Esophagus (tissue), 2 donors: ENCODE measurements around the gene CRIM1. TPM values are rescaled to one million over a fixed set of nuclear protein-coding genes. Genes with fewer than 3 reads are reported as not detected.

Experiments used
- H3K27ac ChIP-seq, 2 donors: one replicate each; pipeline ENCODE4 v1.5.1; 2013; ENCODE audit warnings: low read depth in 2 of 2, mild to moderate bottlenecking in 2 of 2, inconsistent platforms in 1 of 2, low read length in 1 of 2, moderate library complexity in 1 of 2
- H3K27me3 ChIP-seq, 2 donors: one replicate each; pipeline ENCODE4 v1.6.1; 2013; ENCODE audit warnings: low read length in 2 of 2, control low read depth in 1 of 2, mild to moderate bottlenecking in 1 of 2; ENCODE audit not compliant: insufficient read depth in 2 of 2, control insufficient read depth in 1 of 2
- H3K36me3 ChIP-seq, 2 donors: one replicate each; pipeline ENCODE4 v1.6.1; 2013; ENCODE audit warnings: low read length in 1 of 2; ENCODE audit not compliant: control insufficient read depth in 2 of 2, insufficient read depth in 2 of 2
- H3K4me1 ChIP-seq, 2 donors: one replicate each; pipeline ENCODE4 v1.6.1; 2013; ENCODE audit warnings: low read length in 1 of 2; ENCODE audit not compliant: control insufficient read depth in 2 of 2, insufficient read depth in 2 of 2
- H3K4me3 ChIP-seq, 2 donors: one replicate each; pipeline ENCODE4 v1.5.1; 2013; ENCODE audit warnings: low read length in 2 of 2, mild to moderate bottlenecking in 2 of 2, low read depth in 1 of 2, moderate library complexity in 1 of 2
- H3K9me3 ChIP-seq, 2 donors: one replicate each; pipeline ENCODE4 v1.6.1; 2013; ENCODE audit warnings: mild to moderate bottlenecking in 2 of 2, low read depth in 1 of 2, low read length in 1 of 2, moderate library complexity in 1 of 2; ENCODE audit not compliant: control insufficient read depth in 2 of 2, insufficient read depth in 1 of 2
- WGBS, 2 donors: extraction: QIAGEN DNeasy Blood & Tissue Kit; methylation state at CpG; one replicate each; pipeline ENCODE4 v1.1.7; 2013; 5-methylcytosine and 5-hydroxymethylcytosine counted together
- polyA plus RNA-seq, 2 donors: library from polyadenylated mRNA; stranded (reverse); fragments of 200-250 nt; gene quantifications; one replicate each; pipeline ENCODE4 v1.2.3, GENCODE V29; 2013
- donor health status: healthy with polysubstance abuse.
- donor health status: Bipolar disorder and iron deficiency.

Gene CRIM1
- polyA plus RNA-seq, 2 donors: 5.9 to 10.3 TPM

GRCh38 chr2:36455011-36455410 is 99.4 kb downstream of the CRIM1 start:
- no peaks in the 10 kb centered on the region for H3K27me3 ChIP-seq
- peaks cover 0 to 2% of the 10 kb centered on the region in 2 donors for H3K4me1 ChIP-seq
- H3K9me3 ChIP-seq: no peaks in the 10 kb centered on the region
- no peak overlapping the region for H3K4me3 ChIP-seq
- no peak overlapping the region for H3K27ac ChIP-seq
- 79 to 84% methylated on average over 4 of the region's 4 CpGs for WGBS, 2 donors
- peaks cover 0 to 2% of the 10 kb centered on the region in 2 donors for H3K36me3 ChIP-seq

GRCh38 chr2:36455788-36456187 is 100.2 kb downstream of the CRIM1 start:
- Histone ChIP-seq H3K4me1 (peaks cover 0 to 2% of the 10 kb centered on the region in 2 donors), H3K27ac (peak overlapping the region; percentile 17 to 37)

GRCh38 chr2:36456227-36457175 is 100.9 kb downstream of the CRIM1 start:
- 49 to 62% methylated on average over 17 of the region's 17 CpGs for WGBS, 2 donors
- Histone ChIP-seq H3K4me1 (peaks cover 0 to 2% of the 10 kb centered on the region in 2 donors), H3K9me3 (no peaks in the 10 kb centered on the region), H3K36me3 (peaks cover 0 to 2% of the 10 kb centered on the region in 2 donors), H3K27ac (peak overlapping the region; percentile 34 to 52), H3K27me3 (no peaks in the 10 kb centered on the region), H3K4me3 (no peak overlapping the region)

More at GRCh38 chr2:36455788-36456187, 100.2 kb downstream of the CRIM1 start:
- Histone ChIP-seq H3K36me3 (peaks cover 0 to 2% of the 10 kb centered on the region in 2 donors), H3K4me3 (no peak overlapping the region), H3K27me3 (no peaks in the 10 kb centered on the region), H3K9me3 (no peaks in the 10 kb centered on the region)
- 75 to 80% methylated on average over 4 of the region's 4 CpGs for WGBS, 2 donors

GRCh38 chr2:36458106-36458505 is 102.5 kb downstream of the CRIM1 start:
- Histone ChIP-seq H3K27me3 (no peaks in the 10 kb centered on the region), H3K36me3 (peaks cover 0 to 2% of the 10 kb centered on the region in 2 donors), H3K27ac (no peak overlapping the region), H3K4me1 (peaks cover 0 to 2% of the 10 kb centered on the region in 2 donors), H3K4me3 (no peak overlapping the region), H3K9me3 (no peaks in the 10 kb centered on the region)
- 92 to 96% methylated on average over 5 of the region's 5 CpGs for WGBS, 2 donors

- whole genome bisulfite sequencing, 2 donors: 53 to 62% methylated on average over 2 of the region's 2 CpGs
Observed at GRCh38 chr2:36459725-36460137, 104.2 kb downstream of the CRIM1 start.

GRCh38 chr2:36461039-36461681 is 105.6 kb downstream of the CRIM1 start:
- H3K9me3 ChIP-seq: no peaks in the 10 kb centered on the region
- 27 to 31% methylated on average over 4 of the region's 4 CpGs for WGBS, 2 donors
- peak overlapping the region in 1 of 2 donors; percentile 56 for H3K27ac ChIP-seq
- H3K27me3 ChIP-seq: no peaks in the 10 kb centered on the region
- H3K36me3 ChIP-seq: peaks cover 0 to 2% of the 10 kb centered on the region in 2 donors
- H3K4me3 ChIP-seq: no peak overlapping the region
- peaks cover 0 to 2% of the 10 kb centered on the region in 2 donors for H3K4me1 ChIP-seq

More at GRCh38 chr2:36459725-36460137, 104.2 kb downstream of the CRIM1 start:
- H3K4me3 ChIP-seq: no peak overlapping the region
- H3K36me3 ChIP-seq: peaks cover 0 to 2% of the 10 kb centered on the region in 2 donors
- H3K9me3 ChIP-seq: no peaks in the 10 kb centered on the region
- peaks cover 0 to 2% of the 10 kb centered on the region in 2 donors for H3K4me1 ChIP-seq
- no peaks in the 10 kb centered on the region for H3K27me3 ChIP-seq
- peak overlapping the region in 1 of 2 donors; percentile 36 for H3K27ac ChIP-seq

- H3K4me1 ChIP-seq: no peaks in the 10 kb centered on the region
- no peak overlapping the region for H3K4me3 ChIP-seq
- H3K27ac ChIP-seq: no peak overlapping the region
- H3K27me3 ChIP-seq: no peaks in the 10 kb centered on the region
- no peaks in the 10 kb centered on the region for H3K9me3 ChIP-seq
- peaks cover 0 to 2% of the 10 kb centered on the region in 2 donors for H3K36me3 ChIP-seq
- WGBS, 2 donors: 87% methylated on average over 6 of the region's 6 CpGs
Observed at GRCh38 chr2:36462311-36462935, 106.8 kb downstream of the CRIM1 start.

GRCh38 chr2:36463365-36463764 is 107.8 kb downstream of the CRIM1 start:
- Histone ChIP-seq H3K27me3 (no peaks in the 10 kb centered on the region), H3K4me3 (no peak overlapping the region), H3K36me3 (peaks cover 0 to 3% of the 10 kb centered on the region in 2 donors), H3K27ac (no peak overlapping the region), H3K4me1 (no peaks in the 10 kb centered on the region), H3K9me3 (no peaks in the 10 kb centered on the region)
- 81 to 82% methylated on average over 7 of the region's 7 CpGs for WGBS, 2 donors

- H3K36me3 ChIP-seq: peaks cover 0 to 3% of the 10 kb centered on the region in 2 donors
- H3K9me3 ChIP-seq: no peaks in the 10 kb centered on the region
- no peak overlapping the region for H3K27ac ChIP-seq
- H3K4me3 ChIP-seq: no peak overlapping the region
- H3K27me3 ChIP-seq: no peaks in the 10 kb centered on the region
- peaks cover 0 to 2% of the 10 kb centered on the region in 2 donors for H3K4me1 ChIP-seq
- WGBS, 2 donors: 89 to 90% methylated on average over 11 of the region's 11 CpGs
Observed at GRCh38 chr2:36464006-36464721, 108.6 kb downstream of the CRIM1 start.
